ENCODE data around the gene ABCA2.
A peak's percentile ranks its signal among the peaks of the same experiment; 100 is the strongest.

The ABCA2 gene

DNA sequence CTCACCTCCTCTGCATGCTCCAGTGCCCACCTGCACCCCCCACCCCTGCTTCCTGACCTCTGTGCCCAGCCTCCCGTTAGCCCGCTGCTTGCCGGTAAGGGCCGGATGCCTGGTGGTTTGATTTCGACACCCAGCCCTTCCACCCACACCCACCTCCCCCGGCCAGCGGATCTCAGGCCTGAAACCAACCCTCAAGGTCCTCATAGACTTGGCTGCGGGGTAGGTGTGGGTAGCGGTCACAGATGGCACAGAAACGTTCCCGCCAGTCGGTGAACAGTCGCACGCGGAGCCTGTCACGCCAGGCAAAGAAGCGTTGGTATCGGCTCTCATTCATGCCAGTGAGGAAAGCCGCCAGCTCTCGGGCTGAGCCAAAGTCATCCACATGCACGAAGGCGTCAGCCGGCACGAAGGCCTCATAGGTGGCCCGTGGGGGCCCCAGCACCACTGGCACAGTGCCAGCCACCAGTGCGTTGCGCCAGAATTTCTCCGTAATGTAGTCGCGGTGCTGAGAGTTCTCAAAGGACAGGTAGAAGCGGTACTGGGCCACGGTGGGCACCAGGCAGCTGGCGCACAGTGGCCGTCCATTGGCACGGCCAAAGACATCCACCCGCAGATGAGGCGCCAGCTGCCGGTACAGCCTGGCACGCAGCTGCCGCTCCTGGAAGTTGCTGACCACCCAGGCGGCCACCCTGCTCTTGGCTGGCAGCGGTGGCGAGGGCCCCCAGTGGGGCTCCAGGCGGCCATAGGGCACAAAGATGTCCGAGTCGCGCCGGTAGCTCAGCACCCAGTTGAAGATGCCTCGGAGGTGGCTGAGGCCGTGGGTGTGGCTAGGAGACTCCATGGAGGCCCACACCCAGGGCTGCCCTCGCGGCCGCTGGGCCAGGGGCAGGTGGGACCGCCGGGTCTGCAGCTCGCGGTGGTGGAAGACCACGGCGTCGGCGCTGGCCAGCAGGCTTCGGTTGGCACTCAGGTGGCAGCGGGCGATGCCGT is 2.8 kb upstream of the ABCA2 start:
- no peak for DNase-seq (ENCODE audit: low read depth)

DNA sequence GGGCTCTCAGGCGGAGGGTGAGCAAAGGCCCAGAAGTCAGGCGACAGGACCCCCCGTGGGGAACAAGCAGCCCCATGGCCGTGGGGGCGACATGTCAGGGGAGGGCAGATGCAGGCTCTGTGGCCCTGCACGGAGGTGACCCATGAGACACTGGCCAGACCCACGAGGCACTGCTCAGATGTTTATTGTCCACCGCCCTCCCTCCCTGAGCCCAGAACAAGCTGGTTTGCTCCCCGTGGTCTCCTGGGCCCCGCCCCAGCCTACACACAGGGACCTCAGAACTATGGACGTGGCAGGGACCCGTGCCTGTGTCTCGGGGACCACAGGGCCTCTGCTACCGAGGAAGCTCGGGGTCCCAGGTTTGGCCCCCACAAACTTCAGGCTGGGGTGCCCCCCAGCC is 2.0 kb upstream of the ABCA2 start:
- DNase-seq (ENCODE audit: low read depth), result no peak

DNA sequence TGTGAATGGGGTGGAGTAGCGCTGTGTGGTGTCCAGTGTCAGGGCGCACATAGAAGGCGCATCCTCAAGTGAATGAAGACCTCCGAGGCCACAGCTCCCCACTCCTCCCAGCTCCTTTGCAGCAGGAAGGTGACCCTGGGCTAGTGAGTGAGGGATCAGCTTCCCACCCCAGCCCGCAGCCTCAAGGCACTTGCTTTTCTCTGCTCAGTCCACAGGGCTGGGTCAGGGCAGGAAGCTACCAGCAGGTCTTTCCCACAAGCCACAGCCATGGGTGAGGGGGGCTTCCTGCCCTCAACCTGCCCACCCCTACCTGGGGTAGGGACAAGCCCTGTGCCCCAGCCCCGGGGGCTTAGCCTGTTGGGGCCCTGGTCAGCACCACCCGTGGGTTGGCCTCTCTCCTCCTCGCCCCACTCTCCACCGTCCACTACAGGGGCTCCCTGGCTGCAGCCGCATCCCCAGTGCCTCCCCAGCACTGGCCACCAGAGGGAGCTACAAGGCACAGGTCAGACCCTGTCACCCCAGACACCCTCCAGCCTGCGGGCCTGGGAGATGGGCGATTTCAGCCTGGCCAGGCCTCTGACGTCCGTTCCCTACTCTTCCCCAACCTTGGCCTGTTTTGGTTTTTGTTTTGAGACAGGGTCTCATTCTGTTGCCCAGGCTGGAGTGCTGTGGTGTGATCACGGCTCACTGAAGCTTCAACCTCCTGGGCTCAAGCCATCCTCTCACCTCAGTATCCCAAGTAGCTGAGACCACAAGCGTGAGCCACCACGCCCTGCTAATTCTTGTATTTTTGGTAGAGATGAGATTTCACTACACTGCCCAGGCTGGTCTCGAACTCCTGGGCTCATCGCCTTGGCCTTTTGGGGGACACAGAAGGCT is 1.3 kb upstream of the ABCA2 start:
- DNase-seq (ENCODE audit: low read depth), result no peak

DNA sequence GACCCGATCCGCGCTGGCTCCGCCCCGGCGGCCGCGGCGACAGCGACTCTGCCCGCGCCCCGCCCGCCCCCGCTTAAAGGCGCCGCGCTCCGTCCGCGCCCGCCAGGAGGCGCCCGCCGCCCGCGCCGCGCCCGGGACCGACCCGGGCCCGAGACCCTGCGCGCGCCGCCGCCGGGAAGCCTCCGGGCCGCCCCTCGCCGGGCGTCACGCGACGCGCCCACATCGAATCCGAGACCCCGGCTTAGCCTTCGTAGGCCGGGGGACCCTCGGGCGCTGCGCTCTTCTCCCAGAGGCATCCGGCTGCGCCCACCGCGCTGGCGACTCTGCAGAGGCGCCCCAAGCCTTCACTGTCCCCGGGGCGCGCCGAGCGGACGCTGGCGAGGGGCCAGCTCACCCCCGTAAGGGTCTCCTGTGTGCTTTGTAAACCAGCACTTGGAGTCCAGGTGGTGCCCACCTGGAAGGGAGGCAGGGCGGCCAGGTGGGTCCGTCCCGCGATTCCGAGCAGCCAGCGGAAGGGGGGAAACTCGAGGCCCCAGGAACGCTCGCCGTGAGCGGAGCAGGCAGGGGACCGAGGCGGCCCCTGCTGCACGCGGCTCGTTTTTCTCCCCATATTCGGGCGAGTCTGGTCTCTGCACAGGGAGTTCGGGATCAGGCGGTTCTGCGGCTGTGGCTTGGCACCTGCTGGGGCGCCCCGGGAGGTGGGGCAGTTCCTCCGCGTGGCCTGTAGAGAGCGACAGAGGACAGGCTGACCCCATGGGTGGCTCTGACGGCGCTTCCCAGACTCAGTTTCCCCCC is 423 bp upstream of the ABCA2 start:
- DNase-seq (ENCODE audit: low read depth), result peak; percentile 58

DNA sequence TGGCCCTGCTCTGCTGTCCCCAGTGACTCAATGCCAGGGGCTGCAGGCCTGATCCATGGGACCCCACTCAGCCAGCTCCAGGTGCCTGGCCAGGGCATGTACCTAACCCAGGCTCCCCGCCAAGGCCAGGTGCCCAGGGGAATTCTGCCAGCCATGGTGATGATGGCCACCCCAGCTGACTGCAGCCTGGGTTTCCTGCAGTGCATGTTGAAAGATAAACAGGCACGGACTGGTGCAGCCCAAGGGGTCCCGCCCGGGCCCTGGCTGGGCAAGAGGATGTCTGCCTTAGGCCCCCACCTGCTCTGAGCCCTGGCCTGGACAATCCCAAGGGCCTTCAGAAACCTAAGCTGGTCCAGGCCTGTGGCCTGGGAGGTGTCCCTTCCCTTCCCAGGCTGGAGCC is 1.2 kb downstream of the ABCA2 start:
- no peak for DNase-seq (ENCODE audit: low read depth)

DNA sequence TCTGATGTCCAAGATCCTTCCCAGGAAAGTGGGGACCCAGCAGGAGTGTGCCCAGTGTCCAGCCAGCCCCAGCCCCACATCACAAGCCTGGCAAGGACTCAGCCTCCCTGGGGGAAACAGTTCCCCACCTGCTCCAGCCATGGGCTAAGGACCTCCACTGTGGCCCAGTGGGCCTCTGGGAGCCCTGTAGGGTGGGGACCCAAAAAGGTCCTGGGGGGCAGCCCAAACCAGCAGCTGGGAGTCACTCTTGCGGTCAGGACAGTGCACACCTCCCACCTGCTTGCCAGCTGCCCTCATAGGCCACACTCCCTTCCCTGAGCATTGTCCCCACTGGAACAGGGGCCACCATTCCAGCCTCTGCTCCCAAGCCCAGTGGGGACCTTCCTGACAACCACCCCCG is 1.7 kb downstream of the ABCA2 start:
- no peak for DNase-seq (ENCODE audit: low read depth)

DNA sequence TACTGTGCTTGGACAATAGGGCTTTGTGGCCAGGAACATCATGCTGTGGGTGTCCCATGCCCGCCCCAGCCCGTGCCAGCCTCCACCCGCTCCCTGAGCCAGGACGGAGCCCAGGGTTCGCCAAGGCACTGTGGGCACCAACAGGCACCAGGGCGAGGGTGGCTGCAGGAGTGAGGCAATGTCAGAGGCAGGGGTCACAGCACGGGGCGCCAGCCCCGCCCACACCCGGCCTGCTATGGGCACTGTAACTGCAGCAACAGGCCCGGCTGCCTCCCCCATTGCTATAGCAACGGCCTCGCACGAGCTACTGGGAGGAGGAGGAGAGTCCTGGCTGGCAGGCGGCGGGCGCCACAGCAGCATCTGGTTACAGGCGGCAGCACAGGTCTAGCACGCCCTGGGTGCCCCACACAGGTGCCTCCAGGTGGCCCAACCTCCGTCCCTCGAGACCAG is 2.5 kb downstream of the ABCA2 start:
- DNase-seq (ENCODE audit: low read depth), result no peak

DNA sequence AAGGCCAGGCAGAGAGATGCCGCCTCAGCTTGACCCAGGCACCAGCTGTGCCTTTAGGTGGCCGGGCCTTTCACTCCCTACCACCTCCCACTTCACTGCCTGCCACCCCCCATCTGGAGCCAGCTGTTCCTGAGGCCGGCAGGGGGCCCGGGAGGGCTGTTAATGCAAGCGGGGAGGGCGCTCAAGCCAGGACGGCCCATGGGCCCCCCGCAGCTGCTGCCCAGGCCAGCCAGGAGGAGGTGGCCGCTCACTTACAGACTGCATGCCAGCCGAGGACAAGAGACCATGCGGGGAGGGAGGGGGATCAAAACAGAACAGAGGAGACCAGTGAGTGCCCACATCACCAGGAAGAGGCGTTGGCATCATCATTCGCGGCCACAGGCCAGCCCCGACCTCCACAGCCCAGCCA is 4.5 kb downstream of the ABCA2 start:
- DNase-seq (ENCODE audit: low read depth), result no peak

DNA sequence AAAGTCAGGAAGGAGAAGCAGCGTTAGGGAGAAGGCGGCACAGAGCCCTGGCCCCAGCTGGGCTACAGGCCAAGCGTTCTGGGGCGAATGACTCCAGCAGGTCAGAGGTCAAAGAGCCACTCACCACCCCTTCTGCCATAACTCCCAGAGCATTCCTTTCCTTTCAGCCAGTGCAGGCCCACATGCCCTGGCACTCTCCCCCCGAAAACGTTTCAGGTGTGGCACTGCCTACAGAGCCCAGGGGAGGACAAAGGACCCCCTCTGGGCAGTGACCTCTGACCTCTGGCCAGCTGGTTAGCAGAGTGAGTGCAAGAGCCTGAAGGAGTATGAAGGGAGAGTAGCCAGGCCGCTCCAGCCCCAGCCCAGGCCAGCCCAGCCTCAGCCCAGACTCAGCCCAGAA is 4.9 kb downstream of the ABCA2 start:
- no peak for DNase-seq (ENCODE audit: low read depth)

DNA sequence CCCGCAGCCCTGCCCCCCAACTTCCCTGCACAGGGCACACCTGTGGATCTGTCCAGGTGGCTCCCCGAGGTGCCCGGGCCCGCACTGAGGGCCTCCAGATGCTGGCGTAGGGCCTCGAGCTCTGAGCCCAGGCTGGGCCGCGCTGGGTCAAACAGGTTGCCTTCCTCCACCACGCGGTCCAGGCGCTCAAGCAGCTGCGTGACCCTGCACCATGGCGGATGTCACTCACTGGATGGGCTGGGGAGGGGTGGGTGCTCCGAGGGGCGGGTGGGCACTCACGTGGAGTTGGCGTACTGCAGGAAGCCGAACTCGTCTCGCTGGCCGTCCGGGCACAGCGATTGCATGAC is 5.4 kb downstream of the ABCA2 start:
- DNase-seq (ENCODE audit: low read depth), result no peak

DNA sequence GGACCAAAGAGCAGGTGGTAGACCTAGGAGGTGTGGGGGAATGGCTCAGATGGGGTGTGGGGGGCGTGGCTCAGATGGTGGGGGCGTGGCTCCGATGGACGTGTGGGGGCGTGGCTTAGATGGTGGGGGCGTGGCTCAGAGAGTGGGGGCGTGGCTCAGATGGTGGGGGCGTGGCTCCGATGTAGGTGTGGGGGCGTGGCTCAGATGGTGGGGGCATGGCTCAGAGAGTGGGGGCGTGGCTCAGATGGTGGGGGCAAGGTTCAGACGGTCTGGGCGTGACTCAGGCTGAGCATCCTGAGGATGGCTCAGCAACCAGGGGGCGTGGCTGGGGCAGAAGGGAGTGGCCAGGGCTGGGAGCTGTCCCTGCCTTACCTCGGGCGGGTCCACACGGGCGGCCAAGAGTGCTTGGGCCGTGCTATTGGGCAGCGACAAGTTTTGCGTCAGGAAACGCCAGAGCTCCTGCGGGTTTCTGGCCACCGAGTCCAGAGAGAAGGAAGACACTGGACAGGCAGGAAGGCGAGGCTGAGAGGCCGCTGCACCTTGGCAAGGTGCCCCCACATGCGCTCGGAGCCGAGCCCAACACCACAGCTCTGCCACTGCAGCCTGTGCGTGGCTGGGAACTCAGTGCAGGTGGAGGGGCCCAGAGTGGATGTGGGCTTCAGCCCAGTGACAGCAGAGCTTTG is 5.9 kb downstream of the ABCA2 start:
- peak; percentile 70 for DNase-seq (ENCODE audit: low read depth)

DNA sequence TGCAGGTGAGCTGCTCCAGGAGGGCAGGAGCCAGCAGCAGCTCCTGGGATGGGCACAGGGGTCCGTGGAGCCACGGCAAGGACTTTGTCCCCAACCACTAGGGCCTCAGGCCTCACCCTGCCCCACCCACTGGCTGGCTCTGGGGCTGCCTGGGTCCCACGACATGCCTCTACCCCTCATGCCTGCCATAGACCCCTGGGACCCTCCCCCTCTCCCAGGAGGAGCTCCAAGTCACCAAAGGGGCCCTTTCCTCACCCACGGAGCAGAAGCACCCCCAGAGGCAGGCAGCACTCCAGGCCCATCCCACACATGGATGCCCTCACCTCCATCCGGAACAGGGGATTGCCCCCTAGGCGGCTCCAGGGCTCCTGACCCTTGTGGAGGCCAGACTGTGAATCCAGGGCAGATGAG is 6.5 kb downstream of the ABCA2 start:
- no peak for DNase-seq (ENCODE audit: low read depth)

DNA sequence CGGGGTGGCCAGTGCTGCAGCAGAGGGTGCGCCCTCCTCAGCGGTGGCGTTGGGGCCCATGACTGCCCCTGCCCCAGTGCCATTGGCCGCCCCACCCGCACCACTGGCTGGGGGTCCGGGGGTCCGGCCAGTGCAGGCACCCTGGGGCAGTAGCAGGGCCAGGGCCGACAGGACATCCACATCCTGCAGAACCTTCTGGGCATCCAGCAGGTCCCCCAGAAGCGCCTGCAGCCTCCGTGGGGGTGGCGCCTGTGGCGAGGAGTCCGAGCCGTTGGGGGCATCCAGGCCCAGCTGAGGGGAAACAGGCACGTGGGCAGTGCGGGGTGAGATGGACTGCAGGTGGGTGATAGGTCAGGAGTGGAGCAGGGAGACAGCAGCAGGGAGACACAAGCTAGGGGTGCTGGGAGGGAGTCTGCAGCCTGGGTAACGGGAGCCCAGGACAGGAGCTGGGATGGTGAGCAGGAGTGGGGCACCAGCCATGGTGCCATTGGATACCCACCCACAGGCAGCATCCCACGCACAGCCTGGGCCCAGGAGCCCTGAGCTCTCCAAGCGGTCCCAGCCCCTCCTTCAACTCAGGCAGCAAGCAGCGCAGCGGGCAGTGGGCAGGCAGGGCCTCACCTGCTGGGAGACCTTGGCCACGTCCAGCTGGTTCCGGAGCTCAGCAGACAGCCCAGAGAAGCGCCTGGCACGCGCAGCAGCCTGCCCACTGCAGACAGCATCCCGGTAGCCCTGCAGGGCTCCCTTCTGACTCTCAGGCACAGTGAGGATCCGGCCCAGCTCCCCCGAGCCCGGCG is 7.1 kb downstream of the ABCA2 start:
- no peak for DNase-seq (ENCODE audit: low read depth)

DNA sequence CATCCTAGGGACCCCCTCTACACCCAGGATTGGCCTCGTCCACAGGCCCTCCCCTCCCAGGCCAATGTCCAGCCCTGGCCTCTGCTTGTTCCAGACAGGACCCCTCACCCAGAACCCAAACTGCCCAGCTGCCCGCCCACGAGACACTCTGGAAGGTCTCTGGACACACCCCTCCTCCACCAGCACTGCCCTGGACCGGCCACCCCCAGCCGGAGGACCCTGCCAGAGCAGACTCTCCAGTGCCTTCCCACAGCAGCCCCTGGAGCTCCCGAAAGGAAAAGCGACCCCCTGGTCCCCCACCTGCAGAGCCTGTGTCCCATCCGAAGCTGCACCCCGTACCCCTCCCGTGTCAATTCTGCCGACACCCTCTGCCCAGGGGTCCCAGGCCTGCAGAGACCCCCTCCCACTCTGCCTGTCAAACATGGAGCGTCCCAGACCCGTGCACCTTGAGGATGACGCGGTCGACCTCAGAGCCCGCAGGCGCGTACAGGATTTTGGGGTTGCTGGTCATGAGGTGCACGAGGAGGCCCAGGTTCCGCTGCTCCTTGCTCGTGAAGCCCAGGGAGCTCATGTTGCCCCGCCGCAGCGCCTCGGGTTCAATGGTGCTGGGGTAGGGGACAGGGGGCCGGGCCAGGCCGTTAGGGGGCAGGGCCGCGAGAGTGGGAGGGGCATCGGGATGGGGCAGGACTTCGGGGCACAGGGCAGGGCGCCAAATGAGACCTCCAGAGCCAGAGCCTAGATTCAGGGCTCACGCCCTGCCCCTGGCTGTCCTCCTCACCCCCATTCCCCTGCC is 8.0 kb downstream of the ABCA2 start:
- DNase-seq (ENCODE audit: low read depth), result no peak

DNA sequence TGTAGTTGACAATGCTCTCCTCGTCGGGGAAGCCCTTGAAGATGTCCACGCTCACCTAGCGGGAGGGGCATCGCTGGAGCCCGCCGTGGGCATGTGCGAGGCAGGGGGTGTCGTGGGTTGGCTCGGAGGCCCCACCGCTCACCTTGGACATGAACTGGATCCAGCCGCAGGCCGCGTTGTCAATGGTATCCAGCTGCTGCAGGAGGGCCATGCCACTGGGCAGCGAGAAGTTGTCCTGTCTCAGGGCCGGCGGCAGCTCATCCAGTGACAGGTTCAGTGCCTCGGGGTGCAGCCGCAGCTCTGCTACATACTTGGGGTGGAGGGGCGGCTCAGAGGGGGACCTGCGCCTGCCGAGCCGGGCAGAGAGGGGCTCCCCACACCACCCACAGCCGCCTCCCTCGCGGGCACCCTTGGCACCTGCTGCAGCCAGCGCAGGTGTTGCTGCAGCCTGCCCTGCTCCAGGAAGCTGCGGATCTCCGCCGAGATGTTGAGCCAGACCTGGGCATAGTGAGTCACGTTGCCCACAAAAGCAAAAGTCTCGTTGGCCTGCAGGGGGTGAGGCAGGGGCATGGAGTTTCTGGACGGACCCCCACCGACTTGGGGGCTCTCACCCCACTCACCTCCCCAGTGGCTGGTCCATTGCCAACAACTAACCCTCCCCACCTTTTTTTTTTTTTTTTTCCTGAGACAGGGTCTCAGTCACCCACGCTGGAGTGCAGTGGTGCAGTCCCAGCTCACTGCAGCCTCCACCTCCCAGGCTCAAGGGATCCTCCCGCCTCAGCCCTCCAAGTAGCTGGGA is 9.1 kb downstream of the ABCA2 start:
- no peak for DNase-seq (ENCODE audit: low read depth)

DNA sequence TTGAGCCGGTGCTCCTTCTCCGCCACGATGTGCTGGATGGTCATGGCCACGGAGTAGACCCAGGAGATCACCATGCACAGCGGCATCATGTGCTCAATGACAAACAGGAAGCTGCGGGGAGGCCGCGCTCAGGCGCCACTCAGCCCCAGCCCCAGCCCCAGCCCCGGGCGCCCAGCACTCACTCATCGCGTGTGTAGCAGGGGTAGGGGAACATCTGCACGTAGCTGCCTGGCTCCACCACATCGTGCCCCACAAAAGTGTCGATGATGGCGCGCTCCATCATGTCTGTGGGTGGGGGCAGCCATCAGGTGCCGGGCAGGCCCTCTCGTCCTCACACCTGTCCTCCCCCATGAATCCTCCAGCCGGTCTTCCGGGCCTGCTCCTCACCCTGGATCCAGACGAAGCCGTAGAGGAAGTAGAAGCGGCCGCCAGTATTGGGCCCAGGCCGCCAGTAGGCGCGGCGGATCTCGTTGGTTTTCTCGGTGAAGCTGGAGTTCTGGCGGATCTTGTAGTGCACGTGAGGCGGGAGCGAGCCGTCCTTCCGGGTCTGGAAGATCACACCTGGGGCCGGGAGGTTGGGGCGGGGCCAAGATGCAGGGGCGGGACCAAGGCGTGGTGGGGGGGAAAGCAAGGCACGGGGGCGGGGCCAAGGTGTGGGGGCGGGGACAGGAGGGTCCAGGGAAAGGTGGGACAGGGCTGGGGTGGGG is 10.1 kb downstream of the ABCA2 start:
- no peak for DNase-seq (ENCODE audit: low read depth)

DNA sequence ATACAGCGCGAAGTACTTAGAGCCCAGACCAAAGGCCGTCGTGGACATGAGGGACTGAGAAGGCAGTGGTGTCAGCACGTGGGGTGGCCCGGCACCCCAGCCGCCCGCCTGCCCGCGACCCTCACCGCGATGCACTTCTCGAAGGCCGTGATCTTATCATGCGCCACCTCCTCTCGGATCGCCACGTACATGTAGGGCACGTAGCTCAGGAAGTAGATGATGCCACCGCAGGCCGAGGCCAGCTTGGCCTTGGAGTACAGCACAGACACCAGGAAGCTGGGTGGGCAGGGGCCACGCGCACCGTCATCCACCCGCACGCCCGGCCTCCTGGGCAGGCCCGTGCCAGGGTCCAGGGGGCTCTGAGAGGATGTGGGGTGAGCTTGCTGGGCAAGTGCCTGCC is 11.0 kb downstream of the ABCA2 start:
- no peak for DNase-seq (ENCODE audit: low read depth)

DNA sequence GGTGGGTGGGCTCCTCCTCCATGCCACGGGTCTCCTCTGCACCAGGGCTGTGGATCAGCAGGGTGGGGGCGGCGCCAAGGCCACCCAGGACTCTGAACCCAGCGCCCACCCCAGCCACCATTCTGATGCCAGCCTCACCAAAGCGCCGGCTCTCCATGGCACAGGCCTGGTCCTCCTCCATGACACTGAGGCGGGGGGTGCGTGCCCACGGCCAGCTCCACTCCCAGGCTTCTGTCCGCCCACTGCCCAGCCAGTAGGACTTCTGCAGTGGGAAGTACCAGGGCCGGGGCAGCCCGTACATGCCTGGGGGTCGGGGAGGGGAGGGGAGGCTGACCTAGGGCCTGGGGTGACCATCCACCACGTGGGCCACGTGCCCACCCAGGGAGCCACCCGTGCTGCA is 11.6 kb downstream of the ABCA2 start:
- no peak for DNase-seq (ENCODE audit: low read depth)
